Measurements from ENCODE around the gene ADAD2.

Gene ADAD2

DNA sequence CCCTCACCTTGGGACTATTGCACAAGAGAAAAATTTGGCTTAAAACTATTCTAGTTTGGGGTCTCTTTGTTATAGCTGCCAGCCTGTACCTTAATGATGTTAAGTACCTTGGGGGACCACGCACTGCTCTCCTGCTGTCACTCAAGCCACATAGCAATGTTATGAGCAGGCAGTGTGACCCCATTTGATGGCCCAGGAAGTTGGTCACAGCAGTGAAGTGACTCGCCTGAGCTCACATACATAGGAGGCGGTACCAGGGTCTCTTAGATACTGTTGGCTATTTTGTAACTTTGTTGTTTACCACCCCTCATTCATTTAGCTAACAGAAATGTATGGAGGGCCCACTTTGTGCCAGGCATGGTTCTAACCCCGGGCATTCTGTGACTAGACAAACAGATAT lies 32.5 kb downstream of the ADAD2 start:
- no peak for DNase-seq (ENCODE audit: low read depth, low spot score)

DNA sequence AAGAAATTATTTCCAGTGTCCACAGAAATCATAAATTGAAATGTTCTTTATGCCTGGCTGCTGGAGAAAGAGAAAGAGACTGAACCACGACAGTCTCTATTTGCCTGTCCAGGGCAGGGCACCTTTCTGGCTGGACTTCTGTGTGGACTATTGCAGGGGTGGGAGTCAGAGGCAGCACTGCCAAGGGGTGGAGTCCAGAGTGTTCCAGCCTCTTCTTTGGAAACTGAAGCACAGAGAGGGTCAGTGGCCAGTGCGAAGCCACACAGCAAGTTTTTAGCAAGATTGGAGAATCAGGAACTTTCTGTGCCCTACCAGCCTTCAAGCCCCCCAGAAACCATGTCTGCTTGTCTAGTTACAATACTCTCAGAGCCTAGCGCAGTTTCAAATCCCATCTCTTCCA lies 33.6 kb downstream of the ADAD2 start:
- DNase-seq (ENCODE audit: low read depth, low spot score): no peak

DNA sequence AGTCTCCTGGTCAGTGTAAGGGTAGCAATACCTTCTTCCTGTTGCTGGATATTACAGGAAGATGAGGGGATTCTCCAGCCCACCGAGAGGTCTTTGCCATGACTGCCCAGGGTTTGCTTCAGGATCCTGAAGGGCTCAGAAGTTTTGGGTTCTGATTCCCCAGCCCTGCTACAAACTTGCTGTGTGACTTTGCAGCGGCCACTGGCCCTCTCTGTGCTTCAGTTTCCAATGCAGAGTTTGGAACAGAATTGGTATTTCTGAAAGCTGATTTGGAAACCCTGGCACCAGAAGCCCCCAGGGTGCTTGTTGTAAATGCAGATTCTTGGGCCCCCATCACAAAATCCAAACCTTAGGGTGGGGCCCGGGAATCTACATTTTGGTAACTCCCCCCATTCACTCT lies 34.2 kb downstream of the ADAD2 start:
- DNase-seq (ENCODE audit: low read depth, low spot score): no peak

DNA sequence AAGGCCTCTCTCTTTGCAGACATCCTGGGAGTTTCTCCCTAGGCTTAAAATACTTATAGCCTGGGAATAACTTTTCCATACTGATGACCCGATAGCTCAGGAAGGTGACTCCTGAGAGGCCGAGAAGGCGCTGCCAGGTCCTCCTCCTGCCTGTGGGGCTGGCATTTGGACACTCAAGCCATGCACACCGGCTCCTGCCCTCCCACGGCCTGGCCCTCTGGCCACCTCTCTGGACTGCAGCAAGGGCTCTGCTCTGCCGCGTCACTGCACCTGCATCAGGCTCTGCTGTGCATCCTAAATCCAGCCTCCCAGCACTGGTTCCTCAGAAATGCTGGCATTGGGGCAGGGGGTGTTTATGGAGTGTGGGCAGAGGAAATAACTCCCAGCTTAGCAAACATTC lies 34.6 kb downstream of the ADAD2 start:
- no peak for DNase-seq (ENCODE audit: low read depth, low spot score)

DNA sequence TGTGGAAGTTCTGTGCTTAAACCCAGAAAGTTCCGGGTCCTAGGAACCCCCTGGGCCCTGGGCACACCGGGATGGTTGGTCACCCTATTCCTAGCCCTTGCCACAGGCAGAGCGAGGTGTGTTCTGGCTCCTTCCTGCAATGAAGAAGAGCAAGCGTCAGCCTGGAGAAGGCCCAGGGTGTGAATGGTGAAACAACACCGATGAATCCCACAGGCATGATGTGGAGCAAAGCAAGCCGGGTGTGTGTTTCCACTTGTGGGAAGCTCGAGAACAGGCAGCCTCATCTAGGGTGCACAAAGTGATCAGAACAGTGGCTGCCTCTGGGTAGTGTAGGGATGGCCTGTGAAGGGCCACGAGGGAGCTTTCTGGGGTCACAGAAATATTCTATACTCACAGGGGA lies 35.1 kb downstream of the ADAD2 start:
- DNase-seq (ENCODE audit: low read depth, low spot score): no peak

DNA sequence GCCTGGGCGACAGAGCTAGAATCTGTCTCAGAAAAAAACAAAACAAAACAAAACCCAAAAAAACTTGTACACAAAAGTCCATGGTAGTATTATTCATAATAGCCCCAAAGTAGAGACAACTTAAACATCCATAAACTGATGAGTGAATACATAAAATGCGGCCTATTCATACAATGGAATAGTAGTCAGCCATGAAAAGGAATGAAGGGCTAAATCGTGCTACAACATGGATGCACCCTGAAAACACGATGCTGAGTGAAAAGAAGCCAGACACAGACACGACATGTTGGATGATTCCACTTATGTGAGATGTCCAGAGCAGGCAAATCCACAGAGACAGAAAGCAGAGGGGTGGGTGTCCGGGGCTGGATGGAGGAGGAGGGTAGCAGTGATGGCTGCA lies 36.6 kb downstream of the ADAD2 start:
- DNase-seq (ENCODE audit: low read depth, low spot score): no peak

DNA sequence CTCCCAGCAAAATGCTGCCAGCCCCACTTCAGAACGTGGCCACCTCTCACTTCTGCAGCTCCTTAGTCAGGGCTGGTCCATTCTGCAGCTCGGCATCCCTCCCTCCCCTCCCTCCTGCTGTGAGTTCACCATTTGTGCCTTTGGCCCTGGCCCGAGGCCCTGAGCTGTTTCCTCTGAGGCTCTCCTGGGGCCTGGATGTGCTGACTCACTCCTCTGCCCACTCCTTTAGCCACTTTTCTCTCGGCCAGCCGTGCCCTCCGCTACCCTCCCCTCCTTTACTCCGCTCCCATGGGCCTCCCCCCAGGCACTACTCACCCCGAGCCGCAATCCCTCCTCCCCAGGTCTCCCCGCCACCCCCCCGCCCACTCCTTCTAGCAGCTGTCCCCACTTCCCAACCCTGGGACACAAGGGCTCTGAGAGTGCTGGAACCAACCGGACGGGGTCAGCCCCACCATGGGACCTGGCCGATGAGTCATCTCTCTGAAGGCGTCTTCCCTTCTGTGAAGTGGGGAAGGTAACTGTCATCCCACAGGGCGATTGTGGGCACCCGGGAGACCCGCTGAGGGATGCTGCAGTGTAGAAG lies 37.4 kb downstream of the ADAD2 start:
- DNase-seq (ENCODE audit: low read depth, low spot score): no peak

DNA sequence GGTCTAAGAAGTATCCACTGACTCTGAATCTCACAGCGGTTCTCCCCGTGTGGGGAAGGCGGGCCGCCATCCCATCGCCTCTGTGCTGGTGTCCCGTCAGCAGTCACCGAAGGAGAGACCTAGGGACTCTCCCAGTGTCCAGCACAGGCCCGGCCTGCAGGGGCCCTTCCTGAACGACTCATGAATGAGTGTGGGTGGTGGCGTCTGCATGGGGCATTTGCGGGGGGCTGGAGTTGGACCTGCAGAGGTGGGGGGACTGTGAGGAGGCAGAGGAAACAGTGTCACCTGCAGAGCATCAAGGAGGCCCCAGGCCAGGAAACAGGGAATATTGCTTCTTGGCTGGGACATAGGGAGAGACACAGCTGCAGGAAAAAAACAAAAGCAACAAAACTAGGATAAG lies 38.5 kb downstream of the ADAD2 start:
- no peak for DNase-seq (ENCODE audit: low read depth, low spot score)

DNA sequence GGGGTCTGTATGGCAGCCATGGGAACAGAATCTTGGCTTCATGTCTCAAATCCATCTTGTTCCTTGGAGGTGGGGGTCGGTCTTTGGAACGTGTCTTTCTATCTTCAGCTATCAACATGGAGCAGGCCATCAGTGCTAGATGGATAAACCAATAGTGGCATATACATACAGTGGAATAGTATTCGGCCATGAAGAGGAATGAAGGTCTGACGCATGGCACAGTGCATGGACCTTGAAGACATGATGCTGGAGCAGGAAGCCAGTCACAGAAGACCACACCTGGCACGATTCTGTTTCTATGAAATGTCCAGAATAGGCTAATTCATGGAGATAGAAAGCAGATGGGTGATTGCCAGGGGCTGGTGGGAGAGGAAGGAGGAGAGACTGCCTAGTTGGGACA lies 41.1 kb downstream of the ADAD2 start:
- DNase-seq (ENCODE audit: low read depth, low spot score): no peak

DNA sequence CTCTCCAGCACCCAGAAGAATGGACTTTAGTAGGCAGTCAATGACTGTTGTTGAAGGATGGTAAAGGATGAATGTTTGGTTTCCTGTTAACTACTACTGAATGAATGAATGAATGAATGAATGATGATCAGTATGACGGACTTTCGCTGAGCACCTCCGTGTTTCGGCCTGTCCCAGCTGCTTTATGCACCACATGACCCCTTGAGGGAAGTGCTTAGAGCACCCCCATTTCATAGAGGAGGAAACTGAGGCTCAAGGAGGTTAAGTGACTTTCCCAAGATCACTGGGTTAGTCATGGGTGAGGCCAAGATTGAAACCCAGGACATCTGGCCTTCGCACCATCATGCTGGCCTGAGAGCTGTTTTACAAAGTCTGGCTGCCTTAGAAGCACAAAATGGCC lies 42.0 kb downstream of the ADAD2 start:
- no peak for DNase-seq (ENCODE audit: low read depth, low spot score)

DNA sequence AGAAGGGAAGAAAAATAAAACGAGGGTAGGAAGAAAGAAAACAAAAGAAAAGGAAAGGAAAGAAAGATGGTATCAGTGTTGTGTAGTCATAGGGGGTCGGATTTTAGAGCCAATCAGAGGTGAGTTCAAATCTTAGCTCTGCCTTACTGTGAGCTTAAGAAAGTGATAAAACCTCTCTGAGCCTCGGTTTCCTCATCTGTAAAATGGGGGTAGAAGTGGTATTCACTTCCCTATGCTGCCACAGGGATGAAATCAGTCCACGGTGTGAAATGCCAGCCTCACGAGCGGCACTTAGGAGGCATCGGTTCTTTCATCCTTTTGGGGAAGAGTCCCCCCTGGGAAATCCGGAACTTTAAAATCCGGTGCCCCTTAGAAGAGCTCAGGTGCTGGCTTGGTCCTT lies 42.8 kb downstream of the ADAD2 start:
- no peak for DNase-seq (ENCODE audit: low read depth, low spot score)

DNA sequence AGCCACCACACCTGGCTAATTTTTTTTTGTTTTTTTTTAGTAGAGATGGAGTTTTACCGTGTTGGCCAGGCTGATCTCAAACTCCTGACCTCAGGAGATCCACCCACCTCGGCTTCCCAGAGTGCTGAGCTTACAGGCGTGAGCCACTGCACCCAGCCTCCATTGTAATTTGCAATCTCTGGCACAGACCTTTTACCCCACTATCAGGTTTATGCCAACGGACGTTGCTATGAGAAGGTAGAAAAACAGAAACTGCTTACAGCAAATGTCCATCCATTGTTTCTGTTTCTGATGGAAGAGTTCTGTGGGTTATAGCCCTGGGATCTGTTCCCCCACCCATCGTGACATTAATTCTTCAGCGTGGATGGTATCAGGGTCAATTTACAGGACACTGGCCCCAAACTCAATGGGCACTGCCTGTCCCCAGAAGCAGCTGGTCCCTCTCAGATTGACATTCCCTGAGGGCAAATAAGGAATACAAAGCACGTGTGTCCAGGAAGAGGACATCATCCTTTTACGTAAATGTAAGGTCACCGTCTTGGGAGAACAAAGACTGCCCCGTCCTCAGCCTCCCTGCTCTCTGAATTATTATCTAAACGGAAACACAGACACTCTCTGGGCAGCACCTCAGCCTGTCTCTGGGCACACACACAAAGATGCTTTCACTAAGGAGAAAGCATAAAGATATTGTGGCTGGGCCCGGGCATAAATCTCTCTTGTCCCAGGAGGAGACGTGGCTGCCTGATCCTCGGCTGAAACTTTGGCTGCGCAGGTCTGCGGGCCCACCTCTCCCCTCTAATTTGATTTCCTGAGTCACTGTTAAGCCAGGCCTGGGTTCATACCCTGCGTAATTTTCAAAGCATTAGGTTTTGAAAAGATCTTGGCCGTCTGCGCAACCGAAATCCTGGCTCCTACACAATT lies 43.6 kb downstream of the ADAD2 start:
- no peak for DNase-seq (ENCODE audit: low read depth, low spot score)

DNA sequence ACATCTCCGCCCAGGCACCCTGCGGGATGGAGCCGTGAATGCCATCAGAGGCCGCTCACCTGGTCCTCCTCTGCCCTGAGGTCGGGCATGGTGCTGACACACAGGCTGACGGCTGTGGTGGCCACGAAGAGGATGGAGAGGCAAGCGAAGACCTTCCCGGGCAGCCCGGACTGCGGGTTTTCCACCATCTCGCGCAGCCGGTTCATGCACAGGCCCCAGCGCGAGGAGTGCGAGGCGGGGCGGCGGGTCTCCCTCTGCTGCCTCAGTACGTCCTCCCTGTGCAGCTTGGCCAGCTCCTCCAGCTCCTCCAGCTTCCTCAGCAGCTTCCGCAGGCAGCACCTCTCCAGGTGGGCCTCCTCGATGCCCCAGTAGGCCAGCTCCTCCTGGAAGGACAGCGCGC lies 45.7 kb downstream of the ADAD2 start:
- no peak for DNase-seq (ENCODE audit: low read depth, low spot score)

DNA sequence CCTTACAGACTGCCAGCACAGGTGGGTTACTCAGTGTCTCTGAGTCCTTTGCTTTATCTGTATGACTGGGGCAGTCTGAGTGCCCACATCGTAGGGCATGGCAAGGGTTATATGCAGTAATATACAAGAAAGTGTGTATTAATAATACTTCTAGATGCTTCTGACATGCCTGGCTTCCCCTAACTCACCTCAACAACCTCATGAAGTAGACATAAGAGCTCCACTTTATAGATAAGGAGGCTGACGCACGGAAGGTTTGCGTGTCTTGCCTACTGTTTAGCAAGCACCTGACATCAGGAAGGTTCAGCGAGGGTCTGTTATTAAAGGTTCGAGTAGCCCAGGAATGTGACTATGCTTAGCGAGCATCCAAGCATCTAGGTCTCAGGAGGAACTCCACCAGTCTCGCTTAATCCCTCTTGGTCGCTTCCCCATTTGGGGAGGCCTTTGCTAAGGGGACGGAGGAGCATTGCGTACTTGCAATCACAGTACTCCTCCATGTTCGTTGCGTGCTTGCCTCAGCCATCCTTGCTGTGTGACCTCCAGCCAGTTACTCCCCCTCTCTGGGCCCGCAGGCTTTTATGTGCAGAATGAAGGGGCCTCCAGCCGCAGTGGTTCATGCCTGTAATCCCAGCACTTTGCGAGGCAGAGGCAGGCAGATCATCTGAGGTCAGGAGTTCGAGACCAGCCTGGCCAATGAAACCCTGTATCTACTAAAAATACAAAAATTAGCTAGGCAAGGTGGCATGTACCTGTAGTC lies 47.2 kb downstream of the ADAD2 start:
- no peak for DNase-seq (ENCODE audit: low read depth, low spot score)

DNA sequence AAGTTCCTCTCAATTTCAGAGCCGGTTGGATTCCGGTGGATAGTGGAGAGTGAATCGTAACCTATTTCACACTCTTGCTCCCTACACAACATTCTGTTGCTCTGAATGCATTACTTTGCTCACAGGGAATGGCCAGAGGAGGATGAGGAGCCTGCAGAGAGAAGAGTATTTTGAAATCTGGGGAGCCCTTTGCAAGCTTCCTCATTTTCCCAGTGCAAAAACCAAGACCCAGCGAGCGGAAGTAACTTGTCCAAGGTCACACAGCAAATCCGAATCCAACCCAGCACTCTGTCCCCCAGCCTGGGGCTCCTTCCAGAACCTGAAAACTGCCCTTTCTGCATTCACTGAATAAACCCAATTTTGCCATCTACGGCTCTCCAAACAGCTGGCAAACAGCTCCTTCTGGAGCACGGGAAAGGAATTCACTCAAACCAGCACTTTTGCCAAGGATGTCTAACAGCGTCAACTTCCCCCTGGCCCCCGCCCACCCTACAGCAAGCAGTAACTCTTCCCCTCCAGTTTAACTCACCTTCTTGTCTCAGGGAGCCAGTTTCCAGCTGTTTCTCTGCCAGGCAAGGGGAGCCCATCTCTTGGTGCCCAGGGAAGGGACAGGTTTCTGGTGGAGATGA lies 48.3 kb downstream of the ADAD2 start:
- DNase-seq (ENCODE audit: low read depth, low spot score): no peak

DNA sequence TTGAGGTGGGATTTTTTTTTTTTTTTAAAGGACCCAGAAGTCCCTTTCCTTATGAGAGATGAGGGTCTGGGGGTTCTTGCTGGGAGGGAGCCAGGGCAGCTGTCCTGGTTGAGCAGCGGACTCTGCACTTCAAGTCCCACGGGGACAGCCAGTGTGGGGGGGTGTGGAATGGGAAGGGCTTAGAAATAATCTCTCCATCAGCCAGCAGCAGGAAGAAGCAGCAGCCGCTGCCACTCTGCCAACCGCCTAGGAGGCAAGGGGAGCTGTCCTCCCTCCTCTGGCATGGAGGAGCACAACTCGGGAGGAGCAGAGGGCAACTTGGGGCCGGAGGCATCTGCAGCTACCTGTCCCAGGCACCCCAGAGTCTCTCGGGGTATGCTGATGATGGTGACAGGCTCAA lies 49.0 kb downstream of the ADAD2 start, which contains the start of gene KCNG4:
Gene KCNG4, minus strand, starts transcription at position 104 of the 400 bp plus-strand sequence. CDS start 2,527 bp downstream, outside the sequence.
- DNase-seq (ENCODE audit: low read depth, low spot score): no peak

DNA sequence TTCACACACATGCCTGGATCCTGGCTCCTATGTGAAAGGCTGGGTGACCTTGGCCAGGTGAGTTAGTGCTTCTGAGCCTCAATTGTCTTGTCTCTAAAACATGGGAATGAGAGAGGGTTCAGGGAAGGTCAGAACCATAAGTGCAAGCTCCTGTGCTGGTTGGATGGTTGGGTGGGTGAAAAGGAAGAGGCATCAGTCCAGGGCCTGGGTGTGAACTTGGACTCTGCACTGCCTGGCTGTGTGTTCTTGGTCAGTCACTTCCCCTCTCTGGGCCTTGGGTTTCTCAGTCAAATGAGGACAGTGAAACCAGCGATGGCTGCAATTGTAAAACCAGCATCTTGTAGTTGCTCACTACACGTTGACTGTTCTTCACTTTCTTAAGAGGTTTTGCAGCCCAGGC lies 49.5 kb downstream of the ADAD2 start:
- no peak for DNase-seq (ENCODE audit: low read depth, low spot score)

DNA sequence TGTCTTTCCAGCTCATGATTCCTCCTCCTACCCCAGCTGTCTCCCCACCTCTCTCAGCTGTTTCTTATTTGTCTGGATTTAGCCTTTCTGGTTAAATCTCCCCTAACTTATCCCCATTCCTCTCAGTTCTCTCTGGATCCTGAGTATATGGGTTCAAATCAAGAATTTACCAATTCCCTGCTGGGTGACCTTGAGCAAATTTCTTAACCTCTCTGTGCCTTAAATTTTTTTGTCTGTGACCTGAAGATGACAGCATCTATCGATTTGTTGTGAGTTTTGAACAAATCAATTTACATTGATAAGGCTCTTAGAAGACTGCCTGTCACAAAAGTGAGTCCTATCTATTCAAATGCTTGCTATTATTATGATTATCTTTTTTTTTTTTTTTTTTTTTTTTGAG lies 50.8 kb downstream of the ADAD2 start:
- no peak for DNase-seq (ENCODE audit: low read depth, low spot score)

DNA sequence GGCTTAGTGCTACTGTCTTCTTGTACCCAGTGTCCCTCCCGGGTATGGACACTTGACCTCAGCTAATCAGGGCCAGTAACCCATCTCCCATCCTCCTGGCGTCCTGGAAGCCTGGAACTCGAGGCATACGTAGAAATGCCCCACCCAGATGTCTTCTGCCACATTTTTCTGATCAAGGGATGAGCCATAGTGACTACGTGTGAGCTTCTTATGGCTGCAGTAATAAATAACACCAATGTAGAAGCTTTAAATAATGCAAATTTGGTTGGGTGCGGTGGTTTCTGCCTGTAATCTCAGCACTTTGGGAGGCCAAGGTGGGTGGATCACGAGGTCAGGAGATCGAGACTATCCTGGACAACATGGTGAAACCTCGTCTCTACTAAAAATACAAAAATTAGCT lies 51.9 kb downstream of the ADAD2 start:
- DNase-seq (ENCODE audit: low read depth, low spot score): no peak

DNA sequence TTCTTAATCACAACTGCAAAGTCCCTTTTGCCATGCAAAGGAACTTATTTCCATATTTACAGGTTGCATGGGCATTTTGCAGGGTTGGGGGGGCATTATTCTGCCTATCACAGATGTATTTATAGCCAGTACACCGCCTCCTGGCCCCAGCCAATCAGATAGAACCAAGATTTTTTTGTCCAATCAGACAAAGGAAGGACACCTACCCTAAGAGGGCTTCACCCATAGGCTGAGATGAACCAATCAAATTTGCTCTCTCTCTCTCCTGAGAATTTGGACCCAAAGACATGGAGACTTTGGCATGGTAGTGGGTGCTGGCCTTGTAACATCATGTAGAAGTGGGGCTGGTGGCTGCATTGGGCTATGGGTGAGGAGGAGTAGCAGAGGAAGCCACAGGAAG lies 52.8 kb downstream of the ADAD2 start:
- DNase-seq (ENCODE audit: low read depth, low spot score): no peak

DNA sequence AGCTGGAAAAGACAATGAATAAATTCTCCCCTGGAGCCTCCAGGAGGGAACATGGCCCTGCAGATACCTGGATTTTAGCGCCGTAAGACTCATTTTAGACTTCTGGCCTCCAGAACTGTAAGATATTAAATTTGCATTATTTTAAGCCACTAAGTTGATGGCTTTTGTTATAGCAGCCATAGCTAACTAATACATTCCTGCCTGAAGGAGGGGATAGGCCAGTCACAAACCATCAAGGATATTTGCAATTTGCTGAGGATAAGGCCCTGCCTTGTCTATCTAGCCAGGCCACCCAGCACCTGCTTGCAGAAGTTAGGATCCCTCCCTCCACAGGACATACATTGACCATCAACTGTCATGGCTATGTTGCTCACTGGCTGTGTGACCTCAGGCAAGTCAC lies 53.8 kb downstream of the ADAD2 start:
- DNase-seq (ENCODE audit: low read depth, low spot score): no peak

Measured in activated CD4-positive, CD25-positive, alpha-beta regulatory T cell treated with anti-CD3 and anti-CD28 coated beads, Interleukin-2, amount 50 U/mL, for 16 hours (primary cell).